Measurements from ENCODE around the gene TBX20. TPM values are rescaled to one million over a fixed set of nuclear protein-coding genes. Genes with fewer than 3 reads are reported as not detected.

Gene TBX20
- total RNA-seq, 2 donors from 2014 or later = 0.27 TPM; not detected in 1

DNA sequence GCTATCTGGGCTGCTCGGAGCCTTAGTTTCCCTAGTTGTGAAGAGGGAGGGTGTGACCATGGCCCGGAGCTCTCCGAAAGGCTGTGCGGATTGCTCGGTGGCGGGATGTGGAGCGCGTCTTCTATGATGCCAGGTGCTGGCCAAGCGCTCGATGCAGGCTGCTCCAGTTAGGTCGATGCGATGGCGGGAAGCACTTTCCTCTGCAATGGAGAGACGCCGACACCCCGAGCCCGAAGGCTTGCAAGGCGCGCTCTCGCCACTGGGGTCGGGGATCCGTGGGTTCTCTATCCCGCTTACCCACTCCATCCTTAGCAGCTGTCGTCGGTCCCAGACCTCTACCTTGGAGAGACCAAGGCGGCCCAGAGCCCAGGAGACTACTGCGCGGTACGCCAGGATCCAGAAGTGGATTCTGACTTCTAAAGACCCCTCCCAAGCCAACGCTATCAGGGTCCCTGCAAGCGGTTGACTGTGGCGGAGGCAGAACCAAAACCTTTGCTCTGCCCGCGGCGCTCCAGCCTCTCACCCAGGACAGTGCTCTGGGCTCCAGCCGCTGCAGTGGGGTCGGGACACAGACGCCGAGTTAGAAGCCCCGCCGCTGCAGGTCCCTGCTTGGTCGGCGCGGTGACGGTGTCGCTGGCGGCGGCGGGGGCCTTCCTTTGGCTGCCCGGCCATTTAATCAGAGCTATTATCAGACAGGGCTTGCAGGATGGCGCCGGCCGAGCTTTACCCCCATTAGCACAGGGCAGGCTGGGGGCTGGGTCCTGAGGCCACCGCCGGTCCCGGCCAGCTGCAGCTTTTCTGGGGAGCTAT is 7.8 kb upstream of the TBX20 start:
- TF ChIP-seq, protein P1, sequence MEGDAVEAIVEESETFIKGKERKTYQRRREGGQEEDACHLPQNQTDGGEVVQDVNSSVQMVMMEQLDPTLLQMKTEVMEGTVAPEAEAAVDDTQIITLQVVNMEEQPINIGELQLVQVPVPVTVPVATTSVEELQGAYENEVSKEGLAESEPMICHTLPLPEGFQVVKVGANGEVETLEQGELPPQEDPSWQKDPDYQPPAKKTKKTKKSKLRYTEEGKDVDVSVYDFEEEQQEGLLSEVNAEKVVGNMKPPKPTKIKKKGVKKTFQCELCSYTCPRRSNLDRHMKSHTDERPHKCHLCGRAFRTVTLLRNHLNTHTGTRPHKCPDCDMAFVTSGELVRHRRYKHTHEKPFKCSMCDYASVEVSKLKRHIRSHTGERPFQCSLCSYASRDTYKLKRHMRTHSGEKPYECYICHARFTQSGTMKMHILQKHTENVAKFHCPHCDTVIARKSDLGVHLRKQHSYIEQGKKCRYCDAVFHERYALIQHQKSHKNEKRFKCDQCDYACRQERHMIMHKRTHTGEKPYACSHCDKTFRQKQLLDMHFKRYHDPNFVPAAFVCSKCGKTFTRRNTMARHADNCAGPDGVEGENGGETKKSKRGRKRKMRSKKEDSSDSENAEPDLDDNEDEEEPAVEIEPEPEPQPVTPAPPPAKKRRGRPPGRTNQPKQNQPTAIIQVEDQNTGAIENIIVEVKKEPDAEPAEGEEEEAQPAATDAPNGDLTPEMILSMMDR (IDR thresholded peaks at IDR 0.05) = no peak
- no peak for DNase-seq
- peaks cover 55% of the 10 kb centered on the region for H3K27me3 ChIP-seq
- no peaks in the 10 kb centered on the region for H3K36me3 ChIP-seq
- H3K4me1 ChIP-seq = no peaks in the 10 kb centered on the region
- H3K9me3 ChIP-seq = no peaks in the 10 kb centered on the region
- no peak overlapping the region for H3K4me3 ChIP-seq
- no peak overlapping the region for H3K27ac ChIP-seq
- no peak overlapping the region for H3K9ac ChIP-seq (ENCODE audit: low read depth in 2 of 2, low read length in 2 of 2)
- intact Hi-C loops (cut with DNase I) = no loop called here

DNA sequence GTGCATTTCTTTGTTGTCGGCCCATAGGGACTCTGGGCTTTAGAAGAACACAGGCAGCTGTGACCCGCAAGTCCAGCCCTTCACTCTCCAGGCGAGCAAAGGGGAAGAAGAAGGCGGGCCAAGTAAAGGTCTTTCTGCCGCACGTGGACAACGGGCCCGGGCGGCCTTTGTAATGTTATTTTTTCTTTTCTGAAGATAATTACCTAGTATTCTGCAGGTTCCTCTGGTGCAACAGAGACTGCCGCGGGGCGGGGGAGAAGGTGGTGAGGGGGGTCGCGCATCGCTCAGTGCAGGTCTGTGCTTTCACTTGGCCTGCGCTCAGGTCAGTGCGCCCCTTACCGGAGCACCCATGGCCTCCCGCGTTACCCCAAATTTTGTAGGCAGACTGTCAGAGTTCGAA is 7.1 kb upstream of the TBX20 start:
- TF ChIP-seq, protein P1 (IDR thresholded peaks at IDR 0.05) = no peak

DNA sequence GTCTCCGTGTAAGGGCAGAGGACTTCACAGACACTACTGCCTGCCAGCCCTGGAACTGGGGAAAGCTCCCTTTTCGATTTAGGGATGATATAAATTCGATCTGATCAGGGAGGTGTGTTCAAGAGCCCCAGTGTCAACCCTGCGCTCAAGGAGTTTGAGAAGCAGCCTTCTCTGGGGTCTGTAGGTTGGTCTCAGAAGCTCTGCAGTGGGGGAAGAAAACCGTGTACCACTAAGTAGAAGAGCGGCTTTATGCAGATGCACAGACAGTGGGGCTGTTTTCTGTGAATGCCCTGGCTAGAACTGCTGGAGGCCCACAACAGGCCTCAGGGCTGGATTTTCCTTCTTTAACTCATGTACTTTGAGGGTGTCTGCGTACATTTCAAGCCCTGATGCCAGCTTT is 6.3 kb upstream of the TBX20 start:
- Histone ChIP-seq H3K4me3 (no peak overlapping the region), H3K36me3 (no peaks in the 10 kb centered on the region), H3K4me1 (no peaks in the 10 kb centered on the region), H3K27ac (no peak overlapping the region), H3K27me3 (peaks cover 70% of the 10 kb centered on the region), H3K9ac (ENCODE audit: low read depth in 2 of 2, low read length in 2 of 2) (no peak overlapping the region), H3K9me3 (no peaks in the 10 kb centered on the region)
- TF ChIP-seq, protein P1 (IDR thresholded peaks at IDR 0.05) = no peak
- no peak for DNase-seq
- intact Hi-C loops (cut with DNase I) = no loop called here

More for the DNA sequence above, 7.1 kb upstream of the TBX20 start:
- Histone ChIP-seq H3K4me3 (no peak overlapping the region), H3K9me3 (no peaks in the 10 kb centered on the region), H3K36me3 (no peaks in the 10 kb centered on the region), H3K27me3 (peaks cover 62% of the 10 kb centered on the region), H3K27ac (no peak overlapping the region), H3K9ac (ENCODE audit: low read depth in 2 of 2, low read length in 2 of 2) (no peak overlapping the region), H3K4me1 (no peaks in the 10 kb centered on the region)
- intact Hi-C loops (cut with DNase I) = no loop called here
- DNase-seq = no peak

DNA sequence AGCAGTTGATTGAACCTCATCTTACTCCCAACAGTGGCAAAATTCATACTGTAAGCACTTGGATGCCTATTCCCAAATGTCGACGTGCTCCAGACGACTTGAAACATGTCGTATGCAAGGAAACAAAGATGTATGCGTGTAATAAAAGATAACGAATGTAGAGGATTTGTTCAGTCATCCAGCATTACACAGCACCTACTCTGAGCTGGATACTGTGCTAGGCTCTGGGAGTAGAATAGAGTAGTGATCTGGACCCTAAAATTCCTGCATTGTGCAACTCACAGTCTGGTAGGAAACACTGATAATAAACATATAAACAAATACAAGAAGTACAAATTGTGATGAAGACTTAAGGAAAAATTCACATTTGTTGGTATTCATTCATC is 5.6 kb upstream of the TBX20 start:
- DNase-seq = no peak
- Histone ChIP-seq H3K36me3 (no peaks in the 10 kb centered on the region), H3K4me3 (no peak overlapping the region), H3K4me1 (no peaks in the 10 kb centered on the region), H3K27ac (no peak overlapping the region), H3K27me3 (peaks cover 77% of the 10 kb centered on the region), H3K9me3 (no peaks in the 10 kb centered on the region), H3K9ac (ENCODE audit: low read depth in 2 of 2, low read length in 2 of 2) (no peak overlapping the region)
- intact Hi-C loops (cut with DNase I) = no loop called here
- TF ChIP-seq, protein P1 (IDR thresholded peaks at IDR 0.05) = no peak

- H3K27me3 ChIP-seq = peaks cover 82% of the 10 kb centered on the region
- H3K27ac ChIP-seq = no peak overlapping the region
- no peaks in the 10 kb centered on the region for H3K4me1 ChIP-seq
- H3K9ac ChIP-seq (ENCODE audit: low read depth in 2 of 2, low read length in 2 of 2) = no peak overlapping the region
- intact Hi-C loops (cut with DNase I) = no loop called here
- H3K9me3 ChIP-seq = no peaks in the 10 kb centered on the region
- DNase-seq = no peak
- no peak overlapping the region for H3K4me3 ChIP-seq
- H3K36me3 ChIP-seq = no peaks in the 10 kb centered on the region
- TF ChIP-seq, protein P1 (IDR thresholded peaks at IDR 0.05) = no peak
Measured at GRCh38 chr7:35258868-35259522, 5.1 kb upstream of the TBX20 start.

Measured in colonic mucosa (tissue), 4 donors.